HUES64 (cell line): Measurements from ENCODE around the gene GPR21.

Experiments
- H3K27ac ChIP-seq: 2 replicates; pipeline ENCODE4 v1.7.0; 2013; ENCODE audit warnings: low read depth, low read length, inconsistent platforms
- H3K27me3 ChIP-seq: 2 replicates; pipeline ENCODE4 v1.6.1; 2013; ENCODE audit warnings: mild to moderate bottlenecking, low read length; ENCODE audit not compliant: insufficient read depth
- H3K36me3 ChIP-seq: 2 replicates; pipeline ENCODE4 v1.6.1; 2013; ENCODE audit warnings: mild to moderate bottlenecking, low read length; ENCODE audit not compliant: insufficient read depth
- H3K4me1 ChIP-seq: 2 replicates; pipeline ENCODE4 v1.6.1; 2013; ENCODE audit warnings: mild to moderate bottlenecking, low read length, moderate library complexity; ENCODE audit not compliant: insufficient read depth
- H3K4me3 ChIP-seq: 2 replicates; pipeline ENCODE4 v1.5.1; 2013; ENCODE audit warnings: mild to moderate bottlenecking, low read length, moderate library complexity
- H3K9ac ChIP-seq: 2 replicates; pipeline ENCODE4 v1.6.1; 2013; ENCODE audit warnings: mild to moderate bottlenecking, low read depth, low read length
- H3K9me3 ChIP-seq: 2 replicates; pipeline ENCODE4 v1.6.1; 2013; ENCODE audit warnings: low read depth, low read length; ENCODE audit not compliant: insufficient read depth
- WGBS: fragments of 150-250, 120-280 bp; methylation state at CpG from one replicate; pipeline ENCODE4 v1.1.7; 2013; ENCODE audit warnings: missing lambda C conversion rate; 5-methylcytosine and 5-hydroxymethylcytosine counted together

The GPR21 gene

DNA sequence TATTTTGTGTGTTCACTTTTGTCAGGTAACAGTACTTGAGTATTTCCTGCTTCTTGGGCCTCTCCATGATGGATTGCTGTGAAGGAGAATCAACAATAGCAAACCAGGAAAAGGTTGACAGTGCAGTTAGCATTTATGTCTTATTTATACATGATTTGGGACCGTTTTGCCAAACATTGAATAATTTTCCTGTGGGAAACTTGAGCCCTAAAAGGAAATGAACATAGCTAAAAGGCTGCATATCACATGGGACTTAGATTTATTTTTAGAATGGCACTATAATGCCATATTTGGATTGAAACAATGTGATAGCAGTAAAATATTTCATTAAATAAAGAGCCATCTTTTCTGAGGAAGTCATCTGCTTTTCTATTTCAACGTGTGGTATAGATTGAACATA is 15.3 kb downstream of the GPR21 start:
- peaks cover 10% of the 10 kb centered on the region for H3K4me1 ChIP-seq
- no peaks in the 10 kb centered on the region for H3K27me3 ChIP-seq
- no peak overlapping the region for H3K4me3 ChIP-seq
- H3K27ac ChIP-seq = no peak overlapping the region
- WGBS = 100% methylated on average over 1 of the region's 2 CpGs
- H3K9ac ChIP-seq = no peak overlapping the region
- peaks cover 18% of the 10 kb centered on the region for H3K36me3 ChIP-seq
- no peaks in the 10 kb centered on the region for H3K9me3 ChIP-seq

DNA sequence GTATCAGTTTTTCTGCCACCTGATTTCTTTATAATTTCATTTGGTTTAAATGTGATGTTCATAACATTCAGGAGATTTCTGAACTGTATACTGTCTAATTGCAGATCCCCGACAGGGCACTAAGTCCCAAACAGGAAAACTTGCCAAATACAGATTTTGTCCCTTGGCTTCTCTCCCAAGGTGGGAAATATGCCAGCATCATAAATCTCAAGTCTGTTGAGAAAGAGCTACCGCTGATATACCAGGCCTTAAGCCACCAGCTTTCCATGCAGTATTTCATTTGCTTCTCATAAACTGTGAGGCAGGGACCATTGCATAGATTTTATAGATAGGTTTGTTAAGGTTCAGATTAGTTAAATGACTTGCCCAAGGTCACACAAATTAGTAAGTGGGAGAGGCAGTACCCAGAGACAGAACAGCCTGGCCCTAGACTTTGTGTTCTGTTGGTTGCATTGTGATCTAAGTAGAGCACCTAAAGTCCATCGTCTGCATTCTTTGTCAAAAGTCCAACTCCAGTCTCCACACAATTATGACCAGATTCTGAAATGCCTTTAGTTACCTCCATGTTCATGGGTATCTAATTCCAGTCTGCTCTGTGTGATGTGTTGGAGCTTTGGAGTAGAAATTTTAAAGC is 16.2 kb downstream of the GPR21 start:
- Histone ChIP-seq H3K27me3 (no peaks in the 10 kb centered on the region), H3K9me3 (no peaks in the 10 kb centered on the region), H3K4me3 (no peak overlapping the region), H3K27ac (no peak overlapping the region), H3K36me3 (peaks cover 26% of the 10 kb centered on the region), H3K9ac (no peak overlapping the region), H3K4me1 (peaks cover 12% of the 10 kb centered on the region)
- WGBS = 96% methylated on average over 3 of the region's 3 CpGs

DNA sequence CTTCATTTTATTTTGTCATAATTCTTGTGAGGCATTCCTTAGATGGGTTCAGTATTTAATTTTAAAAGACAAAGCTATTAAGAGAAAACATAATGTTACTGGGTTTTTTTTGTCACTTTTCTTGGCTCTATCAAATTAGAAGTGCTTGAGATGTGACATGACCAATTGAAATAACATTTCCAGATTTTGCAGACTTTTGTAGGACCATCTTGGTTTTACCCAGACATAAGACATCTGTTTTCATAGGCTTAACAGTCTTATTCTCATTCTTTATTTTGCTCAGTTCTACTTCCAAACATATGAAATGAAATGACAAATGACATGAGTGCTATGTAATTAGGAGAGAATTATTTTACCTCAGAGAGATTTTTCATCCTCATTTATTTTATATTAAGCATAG is 19.6 kb downstream of the GPR21 start:
- Histone ChIP-seq H3K27ac (no peak overlapping the region), H3K36me3 (peaks cover 35% of the 10 kb centered on the region), H3K9me3 (peaks cover 3% of the 10 kb centered on the region; the same call in 1 of the 2 replicates), H3K4me1 (peaks cover 14% of the 10 kb centered on the region), H3K27me3 (no peaks in the 10 kb centered on the region), H3K9ac (no peak overlapping the region), H3K4me3 (no peak overlapping the region)

DNA sequence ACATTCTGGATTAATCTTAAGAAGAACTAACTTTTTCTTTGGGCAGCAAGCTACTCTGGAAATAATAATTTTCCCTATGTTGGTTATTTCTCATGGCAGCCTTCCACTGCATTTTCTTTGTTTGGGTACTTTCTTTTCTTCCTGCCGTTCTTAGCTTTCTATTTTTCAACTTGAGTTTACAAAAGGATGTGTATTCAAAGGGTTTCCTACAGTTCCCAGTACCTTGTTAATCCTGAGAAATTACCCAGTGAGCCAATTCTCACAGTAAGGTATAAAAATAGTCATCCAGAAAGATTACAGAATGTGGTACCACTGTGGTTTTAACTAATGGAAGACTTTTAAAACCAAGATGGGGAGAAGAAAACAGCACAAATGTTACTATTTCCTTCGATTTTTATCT is 20.2 kb downstream of the GPR21 start:
- Histone ChIP-seq H3K27ac (no peak overlapping the region), H3K4me3 (no peak overlapping the region), H3K27me3 (no peaks in the 10 kb centered on the region), H3K9ac (no peak overlapping the region), H3K4me1 (peaks cover 14% of the 10 kb centered on the region), H3K36me3 (peaks cover 29% of the 10 kb centered on the region), H3K9me3 (peaks cover 3% of the 10 kb centered on the region; the same call in 1 of the 2 replicates)
- WGBS = 95% methylated on average over 1 of the region's 2 CpGs

DNA sequence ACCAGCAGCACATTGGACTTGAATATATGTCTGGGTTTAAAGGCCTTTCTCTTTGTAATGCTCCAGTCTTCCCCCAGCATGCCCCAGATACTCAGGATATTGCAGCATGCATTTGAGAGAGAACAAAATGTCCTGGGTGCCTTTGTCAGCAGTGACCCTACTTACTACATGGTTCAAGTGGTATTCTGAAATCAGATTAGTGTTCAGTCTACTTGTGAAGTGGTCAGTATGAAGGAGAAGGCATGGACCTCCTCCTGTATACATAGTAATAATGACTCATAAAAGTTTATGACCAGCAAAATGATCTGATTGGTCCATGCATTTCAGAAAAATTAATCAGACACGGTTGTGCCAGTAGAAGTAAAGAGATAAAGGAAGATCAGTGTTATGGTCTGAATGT is 25.4 kb downstream of the GPR21 start:
- H3K4me1 ChIP-seq = peaks cover 7% of the 10 kb centered on the region
- H3K27me3 ChIP-seq = no peaks in the 10 kb centered on the region
- H3K27ac ChIP-seq = no peak overlapping the region
- peaks cover 24% of the 10 kb centered on the region for H3K36me3 ChIP-seq
- no peak overlapping the region for H3K9ac ChIP-seq
- H3K9me3 ChIP-seq = peaks cover 3% of the 10 kb centered on the region; the same call in 1 of the 2 replicates
- H3K4me3 ChIP-seq = no peak overlapping the region
- WGBS = 100% methylated on average over 1 of the region's 1 CpG

DNA sequence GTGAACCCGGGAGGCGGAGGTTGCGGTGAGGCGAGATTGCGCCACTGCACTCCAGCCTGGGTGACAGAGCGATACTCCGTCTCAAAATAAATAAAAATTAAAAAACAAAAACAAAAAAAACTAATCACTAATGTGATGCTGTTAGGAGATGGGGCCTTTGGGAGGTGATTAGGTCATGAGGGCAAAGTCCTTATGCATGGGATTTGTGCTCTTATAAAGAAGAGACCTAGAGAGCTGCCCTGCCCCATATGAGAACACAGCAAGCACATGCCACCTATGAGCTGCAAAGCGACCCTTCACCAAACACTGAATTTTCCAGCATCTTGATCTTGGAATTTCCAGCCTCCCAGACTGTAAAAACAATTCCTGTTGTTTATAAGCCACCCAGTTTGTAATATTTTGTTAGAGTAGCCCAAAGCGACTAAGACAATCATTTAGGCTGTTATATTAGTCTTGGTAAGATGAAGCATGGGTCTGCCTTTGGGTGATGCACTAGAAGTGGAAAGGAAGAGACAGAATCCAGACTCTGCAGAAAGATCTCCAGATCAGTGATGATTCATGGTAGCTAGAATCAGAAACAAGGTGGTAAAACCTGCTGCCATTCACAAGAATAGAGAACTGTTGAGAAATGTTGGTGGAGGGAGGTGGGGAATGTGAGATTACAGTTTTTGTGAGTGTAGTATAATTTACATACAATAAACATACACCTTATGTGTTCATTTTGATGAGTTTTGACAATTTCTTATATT is 26.2 kb downstream of the GPR21 start:
- 93% methylated on average over 7 of the region's 9 CpGs for WGBS
- no peak overlapping the region for H3K27ac ChIP-seq
- no peak overlapping the region for H3K9ac ChIP-seq
- no peak overlapping the region for H3K4me3 ChIP-seq
- H3K27me3 ChIP-seq = no peaks in the 10 kb centered on the region
- peaks cover 11% of the 10 kb centered on the region for H3K4me1 ChIP-seq
- peaks cover 18% of the 10 kb centered on the region for H3K36me3 ChIP-seq
- H3K9me3 ChIP-seq = peaks cover 3% of the 10 kb centered on the region; the same call in 1 of the 2 replicates

DNA sequence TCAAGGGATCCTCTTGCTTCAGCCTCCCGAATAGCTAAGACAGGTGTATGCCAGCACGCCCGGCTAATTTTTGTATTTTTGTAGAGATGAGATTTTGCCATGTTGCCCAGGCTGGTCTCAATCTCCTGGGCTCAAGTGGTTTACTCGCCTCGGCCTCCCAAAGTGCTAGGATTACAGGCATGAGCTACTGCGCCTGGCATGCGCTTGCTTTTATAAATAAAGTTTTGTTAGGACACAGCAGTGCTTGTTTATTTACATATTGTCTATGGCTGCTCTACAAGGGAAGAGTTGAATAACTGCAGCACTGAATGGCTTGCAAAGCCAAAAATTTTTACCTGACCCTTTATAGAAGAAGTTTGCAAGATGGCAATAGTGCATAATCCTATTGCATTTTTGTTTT is 27.7 kb downstream of the GPR21 start:
- no peak overlapping the region for H3K27ac ChIP-seq
- no peaks in the 10 kb centered on the region for H3K27me3 ChIP-seq
- peaks cover 24% of the 10 kb centered on the region for H3K36me3 ChIP-seq
- H3K4me3 ChIP-seq = no peak overlapping the region
- peaks cover 8% of the 10 kb centered on the region for H3K4me1 ChIP-seq
- H3K9ac ChIP-seq = no peak overlapping the region
- H3K9me3 ChIP-seq = no peaks in the 10 kb centered on the region
- 96% methylated on average over 7 of the region's 7 CpGs for WGBS

DNA sequence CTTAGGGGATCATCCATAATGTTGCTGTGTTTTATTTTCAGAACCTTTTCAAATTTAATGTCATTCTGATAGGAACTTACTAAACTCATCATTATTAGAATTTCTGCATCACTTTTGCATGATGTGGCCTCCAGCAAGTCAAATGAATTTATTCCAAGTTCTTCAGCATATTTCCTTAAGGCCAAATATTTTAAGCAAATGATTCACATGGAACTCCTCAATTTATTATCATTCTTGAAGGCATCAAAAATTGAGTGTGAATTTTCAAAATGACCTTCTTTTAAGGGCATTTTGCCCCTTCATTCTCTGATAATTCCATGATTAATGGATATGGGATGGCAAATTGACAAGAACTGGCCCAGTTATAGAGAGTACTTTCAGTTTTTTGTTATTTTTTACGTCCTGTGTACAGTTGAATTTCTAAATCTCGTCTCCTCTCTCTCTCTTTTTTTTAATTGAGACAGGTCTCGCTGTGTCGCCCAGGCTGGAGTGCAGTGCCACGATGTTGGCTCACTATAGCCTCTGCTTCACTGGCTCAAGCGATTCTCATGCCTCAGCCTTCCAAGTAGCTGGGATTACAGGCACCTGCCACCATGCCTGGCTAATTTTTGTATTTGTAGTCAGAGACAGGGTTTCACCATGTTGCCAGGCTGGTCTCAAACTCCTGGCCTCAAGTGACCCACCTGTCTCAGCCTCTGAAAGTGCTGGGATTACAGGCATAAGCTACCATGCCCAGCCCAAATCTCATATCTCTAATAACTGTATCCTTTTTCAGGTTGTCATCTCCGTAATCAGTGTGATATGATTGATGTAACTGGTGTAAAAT is 29.1 kb downstream of the GPR21 start:
- no peak overlapping the region for H3K9ac ChIP-seq
- 95% methylated on average over 6 of the region's 7 CpGs for WGBS
- H3K4me3 ChIP-seq = no peak overlapping the region
- H3K9me3 ChIP-seq = no peaks in the 10 kb centered on the region
- peaks cover 8% of the 10 kb centered on the region for H3K4me1 ChIP-seq
- no peaks in the 10 kb centered on the region for H3K27me3 ChIP-seq
- peaks cover 37% of the 10 kb centered on the region for H3K36me3 ChIP-seq
- no peak overlapping the region for H3K27ac ChIP-seq

DNA sequence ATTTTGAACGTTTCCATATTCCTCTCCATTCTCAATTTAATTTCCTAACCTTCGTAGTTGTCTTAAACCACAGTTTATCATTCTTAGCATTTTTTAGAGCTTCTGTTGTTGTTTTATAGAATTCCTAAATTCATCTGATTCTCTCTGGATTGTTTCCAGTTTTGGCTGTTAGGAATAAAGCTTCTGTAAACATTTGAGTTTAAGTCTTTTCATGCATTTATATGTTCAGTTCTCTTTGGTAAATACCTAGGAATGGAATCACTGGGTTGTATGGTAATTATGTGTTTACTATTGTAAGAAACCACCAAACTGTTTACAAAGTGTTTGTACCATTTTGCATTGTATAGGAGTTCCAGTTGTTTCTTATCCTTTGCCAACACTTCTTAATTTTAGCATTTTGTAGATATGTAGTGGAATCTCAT is 29.7 kb downstream of the GPR21 start:
- WGBS = no CpG with 5 or more reads among the region's 2 CpGs
- peaks cover 8% of the 10 kb centered on the region for H3K4me1 ChIP-seq
- H3K27me3 ChIP-seq = no peaks in the 10 kb centered on the region
- H3K36me3 ChIP-seq = peaks cover 42% of the 10 kb centered on the region
- no peak overlapping the region for H3K27ac ChIP-seq
- no peaks in the 10 kb centered on the region for H3K9me3 ChIP-seq
- H3K9ac ChIP-seq = no peak overlapping the region
- no peak overlapping the region for H3K4me3 ChIP-seq

DNA sequence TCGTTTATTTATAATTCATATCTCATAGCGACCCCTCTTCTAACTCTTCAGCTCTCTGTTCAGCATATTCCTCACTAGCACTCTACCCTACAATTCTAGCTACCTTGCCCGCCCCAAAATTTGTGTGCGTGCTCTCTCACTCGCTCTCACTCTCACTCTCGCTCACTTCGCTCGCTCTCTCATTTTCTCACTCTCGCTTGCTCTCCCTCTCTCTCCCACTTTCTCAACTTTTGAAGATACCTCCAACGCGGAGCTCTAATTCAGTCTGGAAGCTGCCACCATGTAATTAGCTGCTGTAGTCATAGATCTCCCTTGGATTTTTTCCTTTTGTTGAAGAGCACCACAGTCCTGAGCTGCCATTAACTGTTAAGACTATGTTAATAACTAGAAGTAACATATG is 30.4 kb downstream of the GPR21 start:
- H3K4me3 ChIP-seq = no peak overlapping the region
- H3K27me3 ChIP-seq = no peaks in the 10 kb centered on the region
- H3K4me1 ChIP-seq = peaks cover 8% of the 10 kb centered on the region
- no peaks in the 10 kb centered on the region for H3K9me3 ChIP-seq
- no peak overlapping the region for H3K9ac ChIP-seq
- 88% methylated on average over 11 of the region's 11 CpGs for WGBS
- peaks cover 49% of the 10 kb centered on the region for H3K36me3 ChIP-seq
- no peak overlapping the region for H3K27ac ChIP-seq

DNA sequence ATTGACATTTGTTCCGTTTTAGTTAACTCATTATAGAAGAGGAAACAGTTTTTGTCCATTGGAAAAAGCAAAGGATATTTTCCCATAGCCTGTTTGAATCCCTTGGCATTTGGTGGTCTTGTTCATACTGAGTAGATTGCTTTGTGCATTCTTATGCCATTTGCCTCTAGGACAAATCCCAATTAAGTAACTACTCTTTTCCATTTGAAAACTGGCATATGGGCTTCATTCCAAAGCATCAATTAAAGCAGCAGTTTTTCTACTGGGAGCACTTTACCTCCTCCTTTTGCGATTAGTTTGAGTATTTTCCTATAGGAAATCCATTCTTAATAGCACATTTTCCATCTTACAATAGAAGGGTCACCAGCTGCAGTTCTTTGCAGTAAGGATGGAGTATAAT is 31.2 kb downstream of the GPR21 start:
- H3K9me3 ChIP-seq = no peaks in the 10 kb centered on the region
- H3K9ac ChIP-seq = no peak overlapping the region
- peaks cover 8% of the 10 kb centered on the region for H3K4me1 ChIP-seq
- H3K36me3 ChIP-seq = peaks cover 50% of the 10 kb centered on the region
- no peak overlapping the region for H3K4me3 ChIP-seq
- H3K27ac ChIP-seq = no peak overlapping the region
- 93% methylated on average over 2 of the region's 2 CpGs for WGBS
- no peaks in the 10 kb centered on the region for H3K27me3 ChIP-seq
